ENCODE data around the gene FGD3. TPM values are rescaled to one million over a fixed set of nuclear protein-coding genes. Genes with fewer than 3 reads are reported as not detected.

The FGD3 gene
- polyA plus RNA-seq, 1 experiment: not detected

DNA sequence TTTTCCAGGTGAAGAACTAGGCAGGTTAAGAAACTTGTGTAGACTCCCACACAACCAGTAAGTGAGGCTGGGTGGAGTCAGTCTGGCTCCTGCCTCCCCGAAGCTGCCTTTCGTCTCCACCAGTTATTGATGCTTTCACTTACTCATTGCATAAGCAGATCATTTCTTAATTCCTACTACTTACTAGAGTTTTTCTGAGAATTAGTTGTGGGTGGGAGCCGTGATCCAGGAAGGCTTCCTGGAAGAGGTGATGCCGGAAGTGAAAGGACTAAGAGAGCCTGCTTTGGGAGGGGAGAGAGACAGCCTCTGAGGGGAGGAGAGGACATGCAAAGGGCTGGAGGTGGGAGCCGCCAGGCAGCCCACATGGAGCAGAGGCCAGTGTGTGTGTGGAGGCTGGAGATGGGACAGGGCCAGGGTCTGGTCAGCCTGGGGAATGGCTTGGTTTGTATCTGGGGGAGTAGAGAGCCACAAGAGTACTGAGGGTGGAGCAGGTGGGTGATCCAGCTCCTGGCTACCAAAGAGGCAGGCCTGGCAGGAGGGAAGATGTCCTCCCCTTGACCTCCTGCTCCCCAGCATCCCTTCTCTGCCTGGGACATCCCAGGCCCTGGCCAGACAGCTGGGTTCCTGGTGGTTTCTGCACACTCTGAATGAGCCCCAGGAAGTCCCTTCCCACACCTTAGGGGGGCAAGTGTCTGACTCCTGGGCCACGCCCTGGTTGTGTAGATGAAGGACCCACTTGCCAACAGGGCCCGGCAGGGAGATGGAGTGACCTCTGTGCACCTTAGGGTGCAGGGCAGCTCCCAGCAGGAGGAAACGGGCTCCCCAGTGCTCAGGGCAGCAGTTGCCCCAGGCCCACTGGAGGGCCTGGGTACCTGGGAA lies 136.5 kb downstream of the FGD3 start:
- ChIA-PET CTCF (no interaction called here), POLR2A (no interaction called here)
- TF ChIP-seq, protein P1, sequence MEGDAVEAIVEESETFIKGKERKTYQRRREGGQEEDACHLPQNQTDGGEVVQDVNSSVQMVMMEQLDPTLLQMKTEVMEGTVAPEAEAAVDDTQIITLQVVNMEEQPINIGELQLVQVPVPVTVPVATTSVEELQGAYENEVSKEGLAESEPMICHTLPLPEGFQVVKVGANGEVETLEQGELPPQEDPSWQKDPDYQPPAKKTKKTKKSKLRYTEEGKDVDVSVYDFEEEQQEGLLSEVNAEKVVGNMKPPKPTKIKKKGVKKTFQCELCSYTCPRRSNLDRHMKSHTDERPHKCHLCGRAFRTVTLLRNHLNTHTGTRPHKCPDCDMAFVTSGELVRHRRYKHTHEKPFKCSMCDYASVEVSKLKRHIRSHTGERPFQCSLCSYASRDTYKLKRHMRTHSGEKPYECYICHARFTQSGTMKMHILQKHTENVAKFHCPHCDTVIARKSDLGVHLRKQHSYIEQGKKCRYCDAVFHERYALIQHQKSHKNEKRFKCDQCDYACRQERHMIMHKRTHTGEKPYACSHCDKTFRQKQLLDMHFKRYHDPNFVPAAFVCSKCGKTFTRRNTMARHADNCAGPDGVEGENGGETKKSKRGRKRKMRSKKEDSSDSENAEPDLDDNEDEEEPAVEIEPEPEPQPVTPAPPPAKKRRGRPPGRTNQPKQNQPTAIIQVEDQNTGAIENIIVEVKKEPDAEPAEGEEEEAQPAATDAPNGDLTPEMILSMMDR (IDR thresholded peaks at IDR 0.05; ENCODE audit: low read depth, low read length): no peak
- H3K4me3 ChIP-seq (ENCODE audit: low read depth, low read length): no peak overlapping the region
- H3K27me3 ChIP-seq (ENCODE audit: control insufficient read depth, insufficient read depth, low read length): no peaks in the 10 kb centered on the region
- DNase-seq (ENCODE audit: low read depth, low spot score): no peak
- peaks cover 24% of the 10 kb centered on the region for H3K9me3 ChIP-seq (ENCODE audit: control insufficient read depth, insufficient read depth, low read length)
- H3K27ac ChIP-seq (ENCODE audit: low read depth, low read length): no peak overlapping the region

DNA sequence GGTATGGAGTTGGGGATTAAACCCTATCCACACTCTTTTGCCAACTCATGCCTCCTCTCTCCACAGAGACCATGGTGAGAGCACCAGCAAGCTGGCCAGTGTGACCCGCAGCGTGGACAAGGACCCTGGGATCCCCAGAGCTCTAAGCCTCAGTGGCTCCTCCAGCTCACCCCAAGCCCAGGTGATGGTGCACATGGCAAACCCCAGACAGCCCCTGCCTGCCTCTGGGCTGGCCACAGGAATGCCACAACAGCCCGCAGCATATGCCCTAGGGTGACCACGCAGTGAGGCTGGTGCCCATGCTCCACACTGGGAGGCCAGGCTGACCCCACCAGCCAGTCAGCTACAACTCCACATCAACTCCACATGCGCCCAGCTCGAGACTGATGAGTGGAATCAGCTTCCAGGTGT lies 137.2 kb downstream of the FGD3 start:
- TF ChIP-seq, protein P1 (IDR thresholded peaks at IDR 0.05; ENCODE audit: low read depth, low read length): no peak
- ChIA-PET CTCF (no interaction called here), POLR2A (no interaction called here)
- no peak for DNase-seq (ENCODE audit: low read depth, low spot score)
- no peak overlapping the region for H3K4me3 ChIP-seq (ENCODE audit: low read depth, low read length)
- H3K27ac ChIP-seq (ENCODE audit: low read depth, low read length): no peak overlapping the region
- no peaks in the 10 kb centered on the region for H3K27me3 ChIP-seq (ENCODE audit: control insufficient read depth, insufficient read depth, low read length)
- H3K9me3 ChIP-seq (ENCODE audit: control insufficient read depth, insufficient read depth, low read length): peaks cover 29% of the 10 kb centered on the region

GRCh38 chr9:93085676-93086075 lies 138.4 kb downstream of the FGD3 start:
- no peak for DNase-seq (ENCODE audit: low read depth, low spot score)
- H3K4me3 ChIP-seq (ENCODE audit: low read depth, low read length): no peak overlapping the region
- peaks cover 41% of the 10 kb centered on the region for H3K9me3 ChIP-seq (ENCODE audit: control insufficient read depth, insufficient read depth, low read length)
- ChIA-PET CTCF (no interaction called here), POLR2A (no interaction called here)
- no peaks in the 10 kb centered on the region for H3K27me3 ChIP-seq (ENCODE audit: control insufficient read depth, insufficient read depth, low read length)
- TF ChIP-seq, protein P1 (IDR thresholded peaks at IDR 0.05; ENCODE audit: low read depth, low read length): no peak
- H3K27ac ChIP-seq (ENCODE audit: low read depth, low read length): no peak overlapping the region

Other genes with a start within 250 kb of the FGD3 start
- 11.2 and 13.4 TPM in 2 replicates for gene BICD2, start 182.7 kb upstream of the FGD3 start, polyA plus RNA-seq (2011; rRNA removed)
- 4.1 and 5.2 TPM in 2 replicates for gene ZNF484, start 69.5 kb upstream of the FGD3 start, polyA plus RNA-seq (2011; rRNA removed)
- gene SUSD3, start 111.2 kb downstream of the FGD3 start, polyA plus RNA-seq (2011; rRNA removed): 1.4 and 1.8 TPM in 2 replicates
- 25.2 and 42.6 TPM in 2 replicates for gene CARD19, start 148.7 kb downstream of the FGD3 start, polyA plus RNA-seq (2011; rRNA removed)
- 26.8 and 47.4 TPM in 2 replicates for gene NINJ1, start 186.7 kb downstream of the FGD3 start, polyA plus RNA-seq (2011; rRNA removed)
- gene WNK2, start 236.6 kb downstream of the FGD3 start, polyA plus RNA-seq (2011; rRNA removed): not detected in 2 replicates